Endothelial cell (in vitro differentiated cells): ENCODE results near the gene OPHN1. TPM values are rescaled to one million over a fixed set of nuclear protein-coding genes. Genes with fewer than 3 reads are reported as not detected.

Experiments
- DNase-seq: peaks from one replicate; pipeline ENCODE4 v3.0.0; 2021; ENCODE audit warnings: low spot score
- H3K27ac Mint-ChIP-seq: one replicate; pipeline ENCODE4 v1.8.0; 2021; ENCODE audit warnings: mixed read lengths, inconsistent platforms; ENCODE audit not compliant: unreplicated experiment
- H3K27me3 Mint-ChIP-seq: one replicate; pipeline ENCODE4 v1.8.0; 2021; ENCODE audit warnings: mild to moderate bottlenecking, moderate library complexity, mixed read lengths, inconsistent platforms; ENCODE audit not compliant: unreplicated experiment
- H3K36me3 Mint-ChIP-seq: one replicate; pipeline ENCODE4 v1.8.0; 2021; ENCODE audit warnings: mild to moderate bottlenecking, low read depth, mixed read lengths, inconsistent platforms; ENCODE audit not compliant: unreplicated experiment
- H3K4me1 Mint-ChIP-seq: one replicate; pipeline ENCODE4 v1.8.0; 2021; ENCODE audit warnings: mild to moderate bottlenecking, mixed read lengths, inconsistent platforms; ENCODE audit not compliant: unreplicated experiment
- H3K4me3 Mint-ChIP-seq: one replicate; pipeline ENCODE4 v1.8.0; 2021; ENCODE audit warnings: mild to moderate bottlenecking, mixed read lengths, inconsistent platforms; ENCODE audit not compliant: unreplicated experiment
- H3K9me3 Mint-ChIP-seq: one replicate; pipeline ENCODE4 v1.8.0; 2021; ENCODE audit warnings: mixed read lengths, inconsistent platforms; ENCODE audit not compliant: unreplicated experiment
- CTCF ChIP-seq: fragments of 200-600 bp; sonication (generic); IDR thresholded peaks from one replicate; pipeline ENCODE4 v1.5.0; 2021; ENCODE audit warnings: antibody characterized with exemption; ENCODE audit not compliant: unreplicated experiment
- total RNA-seq: library from RNA; stranded (reverse); fragmentation: NEBNext Ultra II Directional; extraction: Animal tissue kit (Norgen Biotek cat#: 25700); gene quantifications from one replicate; pipeline ENCODE4 v1.2.1, GENCODE V29; 2021; ENCODE audit not compliant: unreplicated experiment

Gene OPHN1
- total RNA-seq, 1 donor from 2014 or later, result 13.2 TPM

GRCh38 chrX:68041110-68041509 is 392.2 kb downstream of the OPHN1 start:
- Mint-ChIP-seq H3K9me3 (no peaks in the 10 kb centered on the region), H3K27me3 (peaks cover 2% of the 10 kb centered on the region), H3K4me1 (no peaks in the 10 kb centered on the region), H3K27ac (no peak overlapping the region), H3K4me3 (no peak overlapping the region), H3K36me3 (peaks cover 9% of the 10 kb centered on the region)
- DNase-seq, result no peak
- no peak for TF ChIP-seq CTCF

GRCh38 chrX:68018248-68019203 is 414.8 kb downstream of the OPHN1 start:
- H3K9me3 Mint-ChIP-seq, result no peaks in the 10 kb centered on the region
- H3K27ac Mint-ChIP-seq, result no peak overlapping the region
- peak; percentile 22 for DNase-seq
- H3K4me3 Mint-ChIP-seq, result no peak overlapping the region
- no peaks in the 10 kb centered on the region for H3K4me1 Mint-ChIP-seq
- peaks cover 1% of the 10 kb centered on the region for H3K27me3 Mint-ChIP-seq
- H3K36me3 Mint-ChIP-seq, result no peaks in the 10 kb centered on the region
- TF ChIP-seq CTCF, result peak; percentile 49

- Mint-ChIP-seq H3K9me3 (no peaks in the 10 kb centered on the region), H3K36me3 (no peaks in the 10 kb centered on the region), H3K4me1 (no peaks in the 10 kb centered on the region), H3K27ac (no peak overlapping the region), H3K27me3 (no peaks in the 10 kb centered on the region), H3K4me3 (no peak overlapping the region)
- no peak for TF ChIP-seq CTCF
- no peak for DNase-seq
Measured at GRCh38 chrX:67998540-67998939, 434.8 kb downstream of the OPHN1 start.

Other genes with a start within 250 kb of the OPHN1 start
- gene YIPF6, start 65.6 kb upstream of the OPHN1 start, total RNA-seq, result 32.1 TPM
- gene STARD8, start 214.2 kb upstream of the OPHN1 start, total RNA-seq, result 82.7 TPM